Measurements from ENCODE around the gene LYST. TPM values are rescaled to one million over a fixed set of nuclear protein-coding genes. Genes with fewer than 3 reads are reported as not detected.
"Not testable (repeated sequence)": the region's sequence is repeated elsewhere in the genome, so short reads cannot be mapped to it uniquely, and the experiment has no call there.

The LYST gene
- total RNA-seq, 2 experiments from 2014 or later: 63.8 to 76.2 TPM

DNA sequence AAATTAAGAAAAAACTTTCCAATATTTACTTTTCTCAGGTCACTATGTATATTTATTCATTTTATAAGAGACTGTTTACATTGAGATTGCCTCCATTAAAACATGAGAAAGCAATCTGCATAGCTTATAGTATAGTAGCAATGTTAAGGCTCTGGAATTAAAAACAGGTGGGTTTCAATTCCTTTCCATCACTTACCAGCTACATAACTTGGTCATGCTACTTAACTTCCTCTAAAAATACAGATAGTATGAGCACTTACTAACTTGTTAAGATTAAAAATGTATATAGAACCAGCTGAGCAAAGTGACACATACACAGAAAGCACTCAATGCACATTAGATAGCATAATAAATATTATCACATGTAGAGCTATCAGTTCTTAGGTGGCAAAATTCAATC lies 76.6 kb downstream of the LYST start:
- Mint-ChIP-seq H3K27me3 (no peaks in the 10 kb centered on the region), H3K4me1 (peaks cover 3% of the 10 kb centered on the region), H3K27ac (no peak overlapping the region), H3K9me3 (no peaks in the 10 kb centered on the region), H3K4me3 (no peak overlapping the region), H3K36me3 (peaks cover 26% of the 10 kb centered on the region)
- DNase-seq: no peak

- DNase-seq, H3K27ac Mint-ChIP-seq, H3K9me3 Mint-ChIP-seq, H3K4me1 Mint-ChIP-seq, H3K4me3 Mint-ChIP-seq, H3K27me3 Mint-ChIP-seq: not testable (repeated sequence)
- H3K36me3 Mint-ChIP-seq: peaks cover 30% of the 10 kb centered on the region
Observed at GRCh38 chr1:235786227-235786898, 80.3 kb downstream of the LYST start.

DNA sequence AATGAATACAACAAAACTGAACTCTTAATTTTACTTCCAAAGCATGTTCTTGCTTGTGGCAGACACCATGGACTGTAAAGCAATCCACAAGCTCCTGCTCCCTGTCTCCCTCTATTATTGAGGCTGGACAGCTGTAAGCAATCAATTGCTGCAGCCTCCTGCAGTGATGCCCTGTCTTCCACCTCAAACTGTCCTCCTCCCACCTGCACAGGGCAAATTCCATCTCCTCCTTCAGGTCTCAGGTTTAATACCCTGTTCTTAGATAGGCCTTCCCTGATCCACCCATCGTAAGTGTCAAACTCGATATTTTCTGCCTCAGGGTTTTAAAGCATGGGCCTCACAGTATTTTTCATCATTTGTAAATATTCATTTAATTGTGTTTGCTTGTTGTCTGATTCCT lies 81.8 kb downstream of the LYST start:
- Mint-ChIP-seq H3K27me3 (no peaks in the 10 kb centered on the region), H3K27ac (no peak overlapping the region), H3K9me3 (no peaks in the 10 kb centered on the region), H3K36me3 (peaks cover 25% of the 10 kb centered on the region), H3K4me3 (no peak overlapping the region), H3K4me1 (no peaks in the 10 kb centered on the region)
- no peak for DNase-seq

- no peaks in the 10 kb centered on the region for H3K4me1 Mint-ChIP-seq
- H3K27ac Mint-ChIP-seq: no peak overlapping the region
- peaks cover 31% of the 10 kb centered on the region for H3K36me3 Mint-ChIP-seq
- no peaks in the 10 kb centered on the region for H3K27me3 Mint-ChIP-seq
- no peaks in the 10 kb centered on the region for H3K9me3 Mint-ChIP-seq
- DNase-seq: no peak
- H3K4me3 Mint-ChIP-seq: no peak overlapping the region
Observed at GRCh38 chr1:235783148-235783776, 83.4 kb downstream of the LYST start.

DNA sequence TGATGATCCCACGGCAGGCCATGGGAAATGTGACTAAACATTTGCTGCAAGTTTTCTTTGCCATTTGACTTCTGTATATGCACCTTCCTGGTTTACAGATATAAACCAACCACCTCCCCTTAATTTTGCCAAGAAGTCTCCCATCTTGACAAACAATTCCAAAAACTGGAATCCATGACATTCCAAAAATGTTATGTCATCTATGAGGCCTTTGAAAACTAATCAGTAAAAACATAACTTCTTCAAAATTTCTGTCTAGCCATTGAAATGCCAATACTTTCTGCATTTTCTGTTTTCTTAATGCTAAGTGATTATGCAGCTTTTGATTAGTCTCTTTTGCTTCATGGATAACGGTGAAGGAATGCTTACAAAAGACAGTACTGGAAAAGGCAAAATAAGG lies 84.1 kb downstream of the LYST start:
- no peak overlapping the region for H3K27ac Mint-ChIP-seq
- H3K9me3 Mint-ChIP-seq: no peaks in the 10 kb centered on the region
- no peak overlapping the region for H3K4me3 Mint-ChIP-seq
- H3K27me3 Mint-ChIP-seq: no peaks in the 10 kb centered on the region
- peaks cover 31% of the 10 kb centered on the region for H3K36me3 Mint-ChIP-seq
- H3K4me1 Mint-ChIP-seq: no peaks in the 10 kb centered on the region
- DNase-seq: no peak

DNA sequence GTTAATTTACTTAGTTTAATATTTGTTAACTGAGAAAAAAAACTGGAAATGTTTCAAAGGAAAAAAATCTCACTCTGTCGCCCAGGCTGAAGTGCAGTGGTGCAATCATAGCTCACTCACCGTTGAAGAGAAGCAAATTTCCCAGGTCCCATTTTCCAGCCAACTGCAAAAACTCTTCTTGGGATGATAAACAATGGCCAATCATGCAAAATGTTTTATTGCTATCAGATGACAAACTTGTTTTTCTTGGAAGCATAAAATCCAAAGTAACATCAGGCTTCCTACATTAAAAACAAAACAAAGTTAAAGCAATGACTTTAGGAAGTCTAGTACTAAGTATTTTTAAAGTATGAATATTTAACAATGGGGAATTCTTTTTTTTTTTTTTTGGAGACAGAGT lies 84.9 kb downstream of the LYST start:
- Mint-ChIP-seq H3K36me3 (peaks cover 28% of the 10 kb centered on the region), H3K9me3 (no peaks in the 10 kb centered on the region), H3K4me3 (no peak overlapping the region), H3K4me1 (no peaks in the 10 kb centered on the region), H3K27me3 (no peaks in the 10 kb centered on the region), H3K27ac (no peak overlapping the region)
- no peak for DNase-seq

DNA sequence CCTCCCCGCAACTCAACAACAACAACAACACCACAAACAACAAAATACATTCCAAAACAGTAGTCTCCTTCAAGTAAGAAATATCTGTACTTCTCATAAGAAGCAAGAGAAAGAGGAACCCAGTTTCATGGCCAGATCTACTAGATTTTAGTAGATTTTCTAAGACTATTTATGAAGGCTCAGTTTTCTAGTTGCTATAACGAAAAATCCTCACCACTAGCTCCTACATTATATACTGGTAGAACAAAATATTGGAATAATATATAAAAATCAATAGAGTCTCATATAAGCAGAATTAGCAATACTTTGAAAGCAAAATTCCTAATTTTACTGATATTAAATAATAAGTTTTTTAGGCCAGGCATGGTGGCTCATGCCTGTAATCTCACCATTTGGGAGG lies 86.9 kb downstream of the LYST start:
- Mint-ChIP-seq H3K4me1 (no peaks in the 10 kb centered on the region), H3K27me3 (no peaks in the 10 kb centered on the region), H3K27ac (no peak overlapping the region), H3K9me3 (no peaks in the 10 kb centered on the region), H3K4me3 (no peak overlapping the region), H3K36me3 (peaks cover 31% of the 10 kb centered on the region)
- DNase-seq: no peak

GRCh38 chr1:235776396-235776795 lies 90.3 kb downstream of the LYST start:
- no peaks in the 10 kb centered on the region for H3K27me3 Mint-ChIP-seq
- H3K4me1 Mint-ChIP-seq: peaks cover 2% of the 10 kb centered on the region
- H3K4me3 Mint-ChIP-seq: no peak overlapping the region
- H3K27ac Mint-ChIP-seq: no peak overlapping the region
- peaks cover 27% of the 10 kb centered on the region for H3K36me3 Mint-ChIP-seq
- DNase-seq: no peak
- no peaks in the 10 kb centered on the region for H3K9me3 Mint-ChIP-seq

- no peak overlapping the region for H3K4me3 Mint-ChIP-seq
- H3K4me1 Mint-ChIP-seq: peaks cover 2% of the 10 kb centered on the region
- H3K9me3 Mint-ChIP-seq: no peaks in the 10 kb centered on the region
- no peak overlapping the region for H3K27ac Mint-ChIP-seq
- H3K36me3 Mint-ChIP-seq: peaks cover 30% of the 10 kb centered on the region
- H3K27me3 Mint-ChIP-seq: no peaks in the 10 kb centered on the region
- DNase-seq: no peak
Observed at GRCh38 chr1:235775246-235775860, 91.4 kb downstream of the LYST start.

DNA sequence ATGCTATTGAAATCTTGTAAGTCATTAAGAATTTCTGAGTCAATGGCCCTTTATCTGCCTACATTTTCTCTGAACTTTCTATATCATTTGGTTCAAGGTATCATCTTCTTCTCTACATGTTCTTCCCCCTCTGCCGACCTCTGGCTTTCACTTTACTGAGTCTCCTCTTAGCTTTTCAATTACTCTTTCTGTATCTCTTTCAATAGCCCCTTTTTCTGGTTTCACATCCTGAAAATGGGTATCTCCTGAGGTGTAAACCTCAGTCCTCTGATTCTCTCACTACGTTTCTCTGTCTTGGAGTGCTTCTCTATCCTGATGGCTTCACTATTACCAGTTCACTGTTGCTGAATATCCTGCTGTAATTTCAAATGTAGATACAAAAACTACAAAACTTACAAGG lies 98.9 kb downstream of the LYST start:
- no peak overlapping the region for H3K27ac Mint-ChIP-seq
- no peaks in the 10 kb centered on the region for H3K27me3 Mint-ChIP-seq
- H3K4me3 Mint-ChIP-seq: no peak overlapping the region
- H3K36me3 Mint-ChIP-seq: peaks cover 22% of the 10 kb centered on the region
- no peaks in the 10 kb centered on the region for H3K9me3 Mint-ChIP-seq
- DNase-seq: no peak
- peaks cover 13% of the 10 kb centered on the region for H3K4me1 Mint-ChIP-seq

DNA sequence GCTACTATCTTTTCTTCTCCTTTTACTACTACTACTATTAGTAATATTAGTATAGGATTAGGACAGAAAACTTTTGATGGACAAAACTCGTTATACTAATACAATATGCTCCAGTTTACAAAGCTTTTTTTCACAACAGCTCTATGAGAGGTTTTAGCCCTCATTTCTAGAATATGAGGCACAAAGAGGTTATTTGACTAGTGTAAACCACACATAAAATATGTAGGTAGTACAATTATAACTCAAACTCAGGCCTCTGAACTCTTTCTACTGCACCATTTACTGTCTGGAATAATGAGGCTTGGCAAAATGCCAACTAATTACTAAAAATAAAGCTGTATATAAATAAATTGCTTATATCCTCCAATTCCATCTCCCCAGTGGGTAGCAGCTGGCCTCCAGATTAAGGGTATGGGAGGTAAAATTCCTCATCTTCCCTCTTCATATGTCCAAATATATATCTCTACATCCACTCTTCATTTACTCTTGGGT lies 99.9 kb downstream of the LYST start:
- peaks cover 22% of the 10 kb centered on the region for H3K36me3 Mint-ChIP-seq
- peaks cover 13% of the 10 kb centered on the region for H3K4me1 Mint-ChIP-seq
- H3K4me3 Mint-ChIP-seq: no peak overlapping the region
- H3K9me3 Mint-ChIP-seq: no peaks in the 10 kb centered on the region
- H3K27me3 Mint-ChIP-seq: no peaks in the 10 kb centered on the region
- no peak overlapping the region for H3K27ac Mint-ChIP-seq
- no peak for DNase-seq

DNA sequence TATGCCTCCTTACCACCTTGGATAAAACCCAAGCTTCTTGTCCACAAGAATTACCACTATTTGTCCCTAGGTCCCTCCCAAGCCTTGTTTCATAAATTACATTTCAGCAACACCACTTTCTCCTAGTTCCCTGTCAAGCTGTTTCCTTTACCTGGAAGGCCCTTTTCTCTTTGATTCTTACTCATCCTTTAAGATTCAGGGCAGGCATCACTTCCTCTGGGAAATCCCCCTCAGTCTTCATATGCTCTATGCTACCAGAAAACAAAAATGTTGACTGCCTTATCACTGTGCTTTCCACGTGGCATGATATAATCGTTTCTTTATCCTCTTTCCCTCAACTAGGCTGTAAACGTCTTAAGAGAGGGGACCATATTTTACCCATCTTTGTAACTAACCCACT lies 102.7 kb downstream of the LYST start:
- no peaks in the 10 kb centered on the region for H3K27me3 Mint-ChIP-seq
- H3K4me3 Mint-ChIP-seq: no peak overlapping the region
- DNase-seq: no peak
- H3K4me1 Mint-ChIP-seq: peaks cover 13% of the 10 kb centered on the region
- H3K27ac Mint-ChIP-seq: no peak overlapping the region
- no peaks in the 10 kb centered on the region for H3K9me3 Mint-ChIP-seq
- peaks cover 20% of the 10 kb centered on the region for H3K36me3 Mint-ChIP-seq

- H3K27me3 Mint-ChIP-seq: no peaks in the 10 kb centered on the region
- no peak overlapping the region for H3K4me3 Mint-ChIP-seq
- no peaks in the 10 kb centered on the region for H3K9me3 Mint-ChIP-seq
- no peak overlapping the region for H3K27ac Mint-ChIP-seq
- H3K36me3 Mint-ChIP-seq: peaks cover 18% of the 10 kb centered on the region
- no peaks in the 10 kb centered on the region for H3K4me1 Mint-ChIP-seq
- DNase-seq: no peak
Observed at GRCh38 chr1:235759336-235759735, 107.4 kb downstream of the LYST start.

DNA sequence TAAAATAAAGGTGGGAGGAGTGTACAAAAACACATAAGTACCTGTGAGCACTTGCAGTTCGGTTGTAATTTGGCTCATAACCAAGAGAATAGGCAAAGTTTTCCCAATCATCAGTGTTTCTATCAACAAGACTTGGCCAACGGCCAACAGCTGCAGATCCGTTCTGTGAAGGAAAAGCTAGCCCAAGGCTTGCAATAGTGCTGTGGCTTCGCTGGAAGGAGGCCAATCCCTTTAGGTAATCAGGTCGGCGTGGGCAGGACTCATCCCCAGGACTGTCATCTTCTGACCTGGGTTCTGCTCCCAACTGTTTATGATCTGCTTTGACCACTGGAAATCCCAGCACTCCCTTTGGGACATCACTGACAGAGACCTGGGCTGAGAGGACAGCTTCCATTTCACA lies 107.8 kb downstream of the LYST start:
- H3K4me3 Mint-ChIP-seq: no peak overlapping the region
- no peaks in the 10 kb centered on the region for H3K9me3 Mint-ChIP-seq
- H3K4me1 Mint-ChIP-seq: no peaks in the 10 kb centered on the region
- no peak overlapping the region for H3K27ac Mint-ChIP-seq
- H3K27me3 Mint-ChIP-seq: no peaks in the 10 kb centered on the region
- DNase-seq: no peak
- H3K36me3 Mint-ChIP-seq: peaks cover 21% of the 10 kb centered on the region

GRCh38 chr1:235757587-235758096 lies 109.1 kb downstream of the LYST start:
- no peaks in the 10 kb centered on the region for H3K9me3 Mint-ChIP-seq
- H3K4me1 Mint-ChIP-seq: no peaks in the 10 kb centered on the region
- no peak for DNase-seq
- peaks cover 19% of the 10 kb centered on the region for H3K36me3 Mint-ChIP-seq
- no peaks in the 10 kb centered on the region for H3K27me3 Mint-ChIP-seq
- no peak overlapping the region for H3K27ac Mint-ChIP-seq
- no peak overlapping the region for H3K4me3 Mint-ChIP-seq
